Fibroblast of lung (primary cell): ENCODE measurements around the gene BYSL. TPM values are rescaled to one million over a fixed set of nuclear protein-coding genes. Genes with fewer than 3 reads are reported as not detected.

ENCODE experiments used
- DNase-seq, 2 donors: peaks; one replicate each; pipeline versions ENCODE4 v3.0.0 to v3.0.0-alpha.2; 2010; ENCODE audit warnings: low read depth in 2 of 2
- H2AFZ ChIP-seq: 2 replicates; pipeline ENCODE4 v1.5.1; 2012; ENCODE audit warnings: low read length, control low read depth, inconsistent platforms
- H3K27ac ChIP-seq: 2 replicates; pipeline ENCODE4 v1.5.1; 2011; ENCODE audit warnings: low read length, control low read depth; ENCODE audit not compliant: insufficient read depth
- H3K27me3 ChIP-seq: 2 replicates; pipeline ENCODE4 v1.5.1; 2011; ENCODE audit warnings: mild to moderate bottlenecking, low read length; ENCODE audit not compliant: control insufficient read depth, insufficient read depth
- H3K36me3 ChIP-seq: 2 replicates; pipeline ENCODE4 v1.5.1; 2011; ENCODE audit warnings: low read length; ENCODE audit not compliant: control insufficient read depth, insufficient read depth
- H3K4me1 ChIP-seq: 2 replicates; pipeline ENCODE4 v1.5.1; 2011; ENCODE audit warnings: low read length; ENCODE audit not compliant: control insufficient read depth, insufficient read depth; ENCODE audit errors: extremely low read depth
- H3K4me2 ChIP-seq: 2 replicates; pipeline ENCODE4 v1.5.1; 2011; ENCODE audit warnings: low read length, control low read depth; ENCODE audit not compliant: insufficient read depth; ENCODE audit errors: extremely low read depth
- H3K4me3 ChIP-seq, 4 experiments: fragments of 200-600 bp in 1 of 4; sonication (generic) in 1 of 4; replicated peaks in 1 of 4; 2 replicates each; pipeline ENCODE4 v1.5.1; 2011 to 2016; ENCODE audit warnings: low read length in 4 of 4, low read depth in 3 of 4, mild to moderate bottlenecking in 3 of 4, control low read depth in 2 of 4, inconsistent platforms in 1 of 4, mixed read lengths in 1 of 4; ENCODE audit not compliant: insufficient read depth in 1 of 4; ENCODE audit errors: control extremely low read depth in 1 of 4
- H3K79me2 ChIP-seq: 2 replicates; pipeline ENCODE4 v1.5.1; 2012; ENCODE audit warnings: mild to moderate bottlenecking, low read length, inconsistent platforms; ENCODE audit not compliant: control insufficient read depth, insufficient read depth
- H3K9ac ChIP-seq: 2 replicates; pipeline ENCODE4 v1.5.1; 2011; ENCODE audit warnings: mild to moderate bottlenecking, low read length, control low read depth; ENCODE audit not compliant: insufficient read depth
- H3K9me3 ChIP-seq: 2 replicates; pipeline ENCODE4 v1.5.1; 2012; ENCODE audit warnings: low read depth, low read length; ENCODE audit not compliant: control insufficient read depth, insufficient read depth
- H4K20me1 ChIP-seq: 2 replicates; pipeline ENCODE4 v1.5.1; 2011; ENCODE audit warnings: low read length; ENCODE audit not compliant: control insufficient read depth, insufficient read depth; ENCODE audit errors: extremely low read depth
- EZH2 ChIP-seq: IDR thresholded peaks from 2 replicates; pipeline ENCODE4 v1.5.1; 2012; ENCODE audit warnings: low read length, control low read depth, mild to moderate bottlenecking; ENCODE audit errors: missing control alignments
- polyA plus RNA-seq, 2 donors: library from polyadenylated mRNA; depleted of rRNA in 1 of 2; stranded (reverse) in 1 of 2; unstranded in 1 of 2; fragments of >200 nt; gene quantifications; 2 replicates each; pipeline ENCODE4 v1.2.1, GENCODE V29; 2011 to 2012; ENCODE audit warnings: missing spikeins in 1 of 2
- total RNA-seq: library from RNA; depleted of rRNA; stranded (reverse); fragments of >200 nt; gene quantifications from 2 replicates; pipeline ENCODE4 v1.2.1, GENCODE V29; 2014
- TF ChIP-seq, protein P1 (sequence below), 2 donors: IDR thresholded peaks in 1 of 2; conservative IDR thresholded peaks in 1 of 2; 1 replicate in 1 of 2; 2 replicates in 1 of 2; pipeline ENCODE4 v1.5.1; 2011 to 2012; ENCODE audit warnings: low read length in 2 of 2, control low read depth in 1 of 2, inconsistent platforms in 1 of 2, low read depth in 1 of 2, mild to moderate bottlenecking in 1 of 2

The BYSL gene
- total and polyA plus RNA-seq, 2 donors (not counting 1 experiment from before 2014, with no cell fraction given) = 11.3 to 13.7 TPM

DNA sequence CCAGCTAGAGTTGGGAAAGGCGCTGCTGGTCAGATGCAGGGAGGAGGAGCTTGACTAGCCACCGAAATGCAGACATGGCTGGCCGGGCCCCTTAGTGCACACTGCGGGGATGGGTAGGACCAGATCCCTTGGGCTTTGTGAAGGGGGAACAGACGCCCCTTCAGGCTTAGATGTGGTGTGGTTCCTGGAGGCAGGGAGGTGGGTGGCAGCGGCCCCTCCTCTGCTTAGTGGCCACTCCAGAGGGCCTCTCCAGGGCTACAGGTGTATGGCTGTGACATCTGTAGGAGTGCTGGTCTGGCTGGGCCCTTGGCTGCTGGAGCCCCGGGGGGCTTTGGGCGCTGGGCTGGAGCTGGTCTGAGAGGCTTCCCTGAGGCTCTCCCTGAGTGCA, 14.4 kb downstream of the BYSL start:
- Histone ChIP-seq H3K9me3 (no peaks in the 10 kb centered on the region), H3K4me3 (no peak overlapping the region), H3K4me1 (peaks cover 12% of the 10 kb centered on the region), H3K4me2 (no peak overlapping the region), H2AFZ (no peak overlapping the region), H3K27me3 (no peaks in the 10 kb centered on the region), H3K79me2 (peaks cover 34% of the 10 kb centered on the region), H3K27ac (peak overlapping the region; percentile 45), H3K36me3 (peaks cover 35% of the 10 kb centered on the region), H3K9ac (no peak overlapping the region), H4K20me1 (no peaks in the 10 kb centered on the region)
- TF ChIP-seq, protein P1, sequence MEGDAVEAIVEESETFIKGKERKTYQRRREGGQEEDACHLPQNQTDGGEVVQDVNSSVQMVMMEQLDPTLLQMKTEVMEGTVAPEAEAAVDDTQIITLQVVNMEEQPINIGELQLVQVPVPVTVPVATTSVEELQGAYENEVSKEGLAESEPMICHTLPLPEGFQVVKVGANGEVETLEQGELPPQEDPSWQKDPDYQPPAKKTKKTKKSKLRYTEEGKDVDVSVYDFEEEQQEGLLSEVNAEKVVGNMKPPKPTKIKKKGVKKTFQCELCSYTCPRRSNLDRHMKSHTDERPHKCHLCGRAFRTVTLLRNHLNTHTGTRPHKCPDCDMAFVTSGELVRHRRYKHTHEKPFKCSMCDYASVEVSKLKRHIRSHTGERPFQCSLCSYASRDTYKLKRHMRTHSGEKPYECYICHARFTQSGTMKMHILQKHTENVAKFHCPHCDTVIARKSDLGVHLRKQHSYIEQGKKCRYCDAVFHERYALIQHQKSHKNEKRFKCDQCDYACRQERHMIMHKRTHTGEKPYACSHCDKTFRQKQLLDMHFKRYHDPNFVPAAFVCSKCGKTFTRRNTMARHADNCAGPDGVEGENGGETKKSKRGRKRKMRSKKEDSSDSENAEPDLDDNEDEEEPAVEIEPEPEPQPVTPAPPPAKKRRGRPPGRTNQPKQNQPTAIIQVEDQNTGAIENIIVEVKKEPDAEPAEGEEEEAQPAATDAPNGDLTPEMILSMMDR (conservative IDR thresholded peaks at IDR 0.05 in 1 of 2, IDR thresholded peaks at IDR 0.05 in 1 of 2; ENCODE audit: low read depth in 1 of 2, low read length in 2 of 2) = no peak
- no peak for TF ChIP-seq EZH2
- DNase-seq = no peak

DNA sequence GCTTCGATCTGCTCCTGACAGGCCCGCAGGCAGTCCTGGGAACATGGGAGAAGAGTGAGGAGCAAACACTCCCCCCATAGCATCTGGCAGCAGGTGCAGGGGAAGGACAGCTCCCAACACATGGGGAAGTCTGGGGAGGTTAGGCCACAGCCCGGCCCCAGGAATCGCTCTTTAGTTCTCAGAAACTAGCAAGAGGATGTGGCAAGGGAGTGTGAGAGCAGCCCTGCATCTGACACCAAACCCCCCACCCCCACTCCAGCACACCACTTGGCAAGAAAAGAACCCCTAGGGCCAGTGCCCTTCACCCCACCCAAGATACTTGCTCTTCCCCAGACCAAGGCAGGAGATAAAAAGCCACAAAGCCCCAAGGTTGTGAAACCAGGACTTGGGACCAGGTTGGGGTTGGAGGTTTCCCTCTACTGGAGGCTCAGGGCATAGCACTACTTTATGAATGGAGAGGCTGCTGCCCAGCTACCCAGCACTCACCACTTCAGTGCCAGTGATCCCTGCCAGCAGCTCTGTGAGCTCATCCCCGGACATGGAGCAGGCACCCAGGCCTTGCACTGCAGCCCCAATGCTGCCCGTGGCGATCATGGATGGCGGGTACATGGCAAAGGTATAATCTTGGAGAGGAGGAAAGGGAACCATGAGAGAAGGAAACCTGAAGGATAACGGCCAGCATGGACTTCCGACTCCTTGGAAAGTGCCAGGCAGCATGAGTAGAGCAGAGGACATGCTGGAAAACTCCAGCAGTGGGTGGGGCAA, 15.0 kb downstream of the BYSL start:
- TF ChIP-seq, protein P1 (conservative IDR thresholded peaks at IDR 0.05 in 1 of 2, IDR thresholded peaks at IDR 0.05 in 1 of 2; ENCODE audit: low read depth in 1 of 2, low read length in 2 of 2) = peak; percentile 95 to 97
- TF ChIP-seq EZH2 = no peak
- peaks cover 30% of the 10 kb centered on the region for H3K36me3 ChIP-seq
- H4K20me1 ChIP-seq = no peaks in the 10 kb centered on the region

DNA sequence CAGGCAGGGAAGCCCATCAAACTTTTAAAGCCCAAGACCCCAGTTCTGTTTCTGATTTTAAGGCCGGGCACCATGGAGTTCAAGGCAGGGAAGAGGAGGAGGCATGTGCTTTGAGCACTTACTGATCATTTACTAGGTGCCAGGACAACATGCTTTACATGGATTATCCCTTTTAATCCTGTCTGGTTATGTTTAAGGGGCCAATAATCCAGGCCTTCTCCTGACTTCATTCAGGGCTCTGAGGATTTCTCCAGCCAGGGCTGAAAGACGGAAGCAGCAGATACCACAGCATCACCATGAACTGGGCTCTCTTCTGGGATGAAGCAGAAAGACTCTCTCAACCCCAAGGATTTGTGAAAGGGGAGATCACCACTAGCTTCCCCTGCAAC, 16.2 kb downstream of the BYSL start:
- Histone ChIP-seq H3K4me3 (no peak overlapping the region), H4K20me1 (no peaks in the 10 kb centered on the region), H3K36me3 (peaks cover 21% of the 10 kb centered on the region), H3K4me1 (peaks cover 16% of the 10 kb centered on the region), H3K27ac (peak overlapping the region; percentile 1), H3K27me3 (no peaks in the 10 kb centered on the region), H3K79me2 (peaks cover 41% of the 10 kb centered on the region), H3K9ac (no peak overlapping the region), H3K9me3 (no peaks in the 10 kb centered on the region), H2AFZ (no peak overlapping the region), H3K4me2 (no peak overlapping the region)
- no peak for DNase-seq
- no peak for TF ChIP-seq EZH2
- TF ChIP-seq, protein P1 (conservative IDR thresholded peaks at IDR 0.05 in 1 of 2, IDR thresholded peaks at IDR 0.05 in 1 of 2; ENCODE audit: low read depth in 1 of 2, low read length in 2 of 2) = no peak

More for the DNA sequence above, 15.0 kb downstream of the BYSL start:
- peak overlapping the region; percentile 45 for H3K27ac ChIP-seq
- H3K79me2 ChIP-seq = peaks cover 40% of the 10 kb centered on the region
- H3K9ac ChIP-seq = no peak overlapping the region
- peaks cover 12% of the 10 kb centered on the region for H3K4me1 ChIP-seq
- peak; percentile 78 to 94 for DNase-seq
- no peak overlapping the region for H3K4me3 ChIP-seq
- H3K27me3 ChIP-seq = no peaks in the 10 kb centered on the region
- H3K9me3 ChIP-seq = no peaks in the 10 kb centered on the region
- no peak overlapping the region for H3K4me2 ChIP-seq
- no peak overlapping the region for H2AFZ ChIP-seq
